Epithelial cell of alveolus of lung (primary cell): ENCODE measurements around the gene RPL7L1. TPM values are rescaled to one million over a fixed set of nuclear protein-coding genes. Genes with fewer than 3 reads are reported as not detected.

Source experiments
- total RNA-seq: library from RNA; depleted of rRNA; stranded (reverse); fragments of >200 nt; gene quantifications from 2 replicates; pipeline ENCODE4 v1.2.1, GENCODE V29; 2015

Gene RPL7L1
- total RNA-seq, result 104 and 121 TPM in 2 replicates

DNA sequence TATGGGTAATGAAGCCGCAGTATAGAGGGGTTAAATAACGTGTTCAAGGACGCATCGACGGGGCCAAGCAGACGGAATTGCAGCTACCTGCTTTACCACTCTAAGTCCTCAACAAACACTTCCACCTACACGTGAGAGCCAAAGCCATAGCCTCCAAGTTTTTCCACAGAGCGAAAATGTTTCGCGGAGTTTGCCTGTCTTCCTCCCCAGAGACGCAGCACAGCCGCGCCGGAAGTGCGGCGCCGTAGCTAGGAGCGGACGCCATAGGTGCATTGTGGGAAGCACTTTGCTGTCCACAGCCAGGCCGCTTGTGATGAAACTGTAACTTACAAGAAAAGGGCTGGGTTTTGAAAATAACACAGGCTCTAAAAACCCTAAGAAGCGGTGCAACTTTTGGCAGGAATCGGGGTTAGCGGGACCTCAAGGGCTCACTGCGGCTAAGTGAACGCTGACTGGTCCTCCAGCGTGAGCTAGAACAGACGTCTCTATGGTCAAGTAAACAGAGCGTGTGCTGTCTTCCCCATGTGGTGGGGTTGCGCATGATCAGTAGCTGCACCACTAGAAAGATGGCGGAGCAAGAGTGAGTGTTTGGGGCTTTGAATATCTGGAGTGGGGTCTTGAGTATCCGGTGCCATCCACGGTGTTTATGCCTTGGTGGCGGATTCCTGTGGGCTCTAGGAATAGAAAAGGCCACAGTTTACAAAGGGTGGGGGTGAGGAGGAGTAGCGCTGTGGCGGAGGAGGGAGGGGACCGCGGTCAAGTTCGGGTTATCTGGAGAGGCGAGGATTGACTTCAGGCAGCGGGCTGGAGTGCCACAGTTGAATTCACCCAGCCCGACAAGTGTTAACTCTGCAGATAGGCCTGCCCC, at the start of gene RPL7L1:
Gene RPL7L1, plus strand, starts transcription at position 245 of the 868 bp plus-strand sequence. Its CDS starts 295 bp downstream, at position 540.

GRCh38 chr6:42915732-42916131, 36.3 kb downstream of the RPL7L1 start, which contains the start of gene PTCRA:
Gene PTCRA, plus strand, starts transcription at chr6:42916053. Its CDS starts 17 bp downstream, at chr6:42916070.

GRCh38 chr6:42928986-42929820, 49.8 kb downstream of the RPL7L1 start, which contains the start of gene CNPY3:
Gene CNPY3, plus strand, starts transcription at chr6:42929480. Its CDS starts 91 bp downstream, at chr6:42929571.

Other genes starting within 250 kb of the RPL7L1 start
- 2.5 and 4.4 TPM in 2 replicates for gene PRPH2, start 157.0 kb upstream of the RPL7L1 start, total RNA-seq
- gene TBCC, start 133.5 kb upstream of the RPL7L1 start, total RNA-seq, result 44.1 and 45.3 TPM in 2 replicates
- gene BICRAL, start 97.6 kb upstream of the RPL7L1 start, total RNA-seq, result 3.7 and 6.5 TPM in 2 replicates
- gene PTCRA, start 36.4 kb downstream of the RPL7L1 start, total RNA-seq, result not detected in 2 replicates
- gene CNPY3, start 49.9 kb downstream of the RPL7L1 start, total RNA-seq, result 30.5 and 54.6 TPM in 2 replicates
- gene GNMT, start 81.1 kb downstream of the RPL7L1 start, total RNA-seq, result not detected in 2 replicates
- gene PEX6, start 99.6 kb downstream of the RPL7L1 start, total RNA-seq, result 16.5 and 60.2 TPM in 2 replicates
- 40.9 and 50.6 TPM in 2 replicates for gene PPP2R5D, start 105.0 kb downstream of the RPL7L1 start, total RNA-seq
- 43.7 and 94.3 TPM in 2 replicates for gene MEA1, start 134.3 kb downstream of the RPL7L1 start, total RNA-seq
- 90.9 and 103 TPM in 2 replicates for gene KLHDC3, start 134.6 kb downstream of the RPL7L1 start, total RNA-seq
- 56.5 and 88.6 TPM in 2 replicates for gene RRP36, start 142.0 kb downstream of the RPL7L1 start, total RNA-seq
- gene CUL7, start 174.2 kb downstream of the RPL7L1 start, total RNA-seq, result 32.7 and 38.7 TPM in 2 replicates
- 35.9 and 41.3 TPM in 2 replicates for gene MRPL2, start 179.8 kb downstream of the RPL7L1 start, total RNA-seq
- 11.2 and 14.7 TPM in 2 replicates for gene KLC4, start 180.0 kb downstream of the RPL7L1 start, total RNA-seq
- gene PTK7, start 196.7 kb downstream of the RPL7L1 start, total RNA-seq, result 144 and 240 TPM in 2 replicates